Stimulated activated CD4-positive, alpha-beta T cell treated with anti-CD3 and anti-CD28 coated beads, Interleukin-12 subunit alpha, Interleukin-12 subunit beta, amount 100 ng/mL, for 4 hours (primary cell): ENCODE data around the gene CSTPP1.

Experiments
- DNase-seq: peaks from one replicate; pipeline ENCODE4 v3.0.0-alpha.2; 2020

CSTPP1 gene

DNA sequence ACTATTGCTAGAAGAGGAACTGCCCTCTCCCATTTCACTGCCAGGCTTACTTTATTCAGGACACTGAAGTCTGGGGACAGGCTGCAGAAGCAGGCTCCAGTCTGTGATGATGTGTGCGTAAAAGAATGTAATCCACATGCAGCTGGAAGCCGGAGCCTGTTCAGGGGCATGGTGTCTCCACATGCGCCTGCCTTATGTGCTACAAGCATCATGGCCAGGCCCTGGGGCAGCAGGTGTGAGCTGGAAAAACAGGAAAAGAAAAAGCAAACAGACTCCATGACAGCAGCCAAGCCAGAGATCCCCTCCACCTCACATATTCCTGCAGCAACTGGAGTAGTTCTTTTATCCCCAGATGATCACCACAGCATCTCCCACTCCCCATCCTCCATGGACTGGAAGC lies 206.8 kb downstream of the CSTPP1 start:
- no peak for DNase-seq

DNA sequence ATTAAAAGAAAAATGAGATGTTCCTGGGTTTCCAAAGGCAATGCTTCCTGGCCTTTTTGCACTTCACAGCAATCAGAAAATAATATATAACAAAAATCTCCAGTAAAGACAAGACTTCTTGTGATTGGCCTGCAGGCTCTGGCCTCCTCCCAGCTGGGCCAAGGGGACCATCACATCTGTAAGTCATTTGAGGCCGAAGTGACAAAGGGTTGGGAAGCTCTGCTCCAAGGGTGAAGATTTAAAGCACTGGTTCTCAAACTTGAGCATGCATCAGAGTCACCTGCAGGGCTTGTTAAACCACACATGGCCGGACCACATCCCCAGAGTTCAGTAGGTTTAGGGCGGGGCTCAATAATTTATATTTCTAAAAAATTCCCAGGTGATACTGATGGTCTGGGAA lies 208.0 kb downstream of the CSTPP1 start:
- DNase-seq: no peak

GRCh38 chr11:47147250-47147649 lies 210.7 kb downstream of the CSTPP1 start:
- no peak for DNase-seq

DNA sequence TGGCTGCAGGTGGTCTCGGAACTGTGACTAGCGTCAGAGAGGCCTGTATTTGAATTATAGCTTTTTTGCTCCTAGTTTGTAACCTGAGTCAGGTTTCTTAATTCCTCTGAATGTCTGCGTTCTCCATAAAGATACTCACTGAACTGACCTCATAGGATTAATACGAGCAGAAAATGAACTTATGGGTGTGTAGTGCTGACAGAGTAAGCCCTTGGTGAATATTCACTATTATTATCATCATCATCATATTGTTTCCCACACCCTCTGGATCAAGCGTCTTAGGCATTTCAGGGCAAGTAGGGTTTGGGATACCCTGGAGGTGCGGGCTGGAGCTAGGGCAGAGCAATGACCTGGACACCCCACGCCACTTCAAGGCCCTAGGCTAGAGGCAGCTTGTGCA lies 211.1 kb downstream of the CSTPP1 start:
- no peak for DNase-seq

DNA sequence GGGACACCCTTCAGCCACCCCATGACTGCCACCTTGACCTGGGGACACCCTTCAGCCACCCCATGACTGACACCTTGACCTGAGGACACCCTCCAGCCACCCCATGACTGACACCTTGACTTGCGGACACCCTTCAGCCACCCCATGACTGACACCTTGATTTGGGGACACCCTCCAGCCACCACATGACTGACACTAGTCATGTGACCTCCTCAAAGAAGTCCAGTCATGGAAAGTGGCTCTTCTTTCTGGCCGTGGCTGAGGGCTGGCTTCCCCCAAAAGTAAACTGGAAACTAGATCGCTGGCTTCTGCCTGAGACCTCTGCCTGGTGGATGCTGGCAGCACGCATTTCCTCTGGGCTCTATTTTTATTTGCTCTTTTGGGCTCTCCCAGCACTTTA lies 211.7 kb downstream of the CSTPP1 start:
- no peak for DNase-seq

GRCh38 chr11:47148903-47149531 lies 212.5 kb downstream of the CSTPP1 start:
- DNase-seq: no peak

GRCh38 chr11:47149782-47150181 lies 213.2 kb downstream of the CSTPP1 start:
- no peak for DNase-seq

DNA sequence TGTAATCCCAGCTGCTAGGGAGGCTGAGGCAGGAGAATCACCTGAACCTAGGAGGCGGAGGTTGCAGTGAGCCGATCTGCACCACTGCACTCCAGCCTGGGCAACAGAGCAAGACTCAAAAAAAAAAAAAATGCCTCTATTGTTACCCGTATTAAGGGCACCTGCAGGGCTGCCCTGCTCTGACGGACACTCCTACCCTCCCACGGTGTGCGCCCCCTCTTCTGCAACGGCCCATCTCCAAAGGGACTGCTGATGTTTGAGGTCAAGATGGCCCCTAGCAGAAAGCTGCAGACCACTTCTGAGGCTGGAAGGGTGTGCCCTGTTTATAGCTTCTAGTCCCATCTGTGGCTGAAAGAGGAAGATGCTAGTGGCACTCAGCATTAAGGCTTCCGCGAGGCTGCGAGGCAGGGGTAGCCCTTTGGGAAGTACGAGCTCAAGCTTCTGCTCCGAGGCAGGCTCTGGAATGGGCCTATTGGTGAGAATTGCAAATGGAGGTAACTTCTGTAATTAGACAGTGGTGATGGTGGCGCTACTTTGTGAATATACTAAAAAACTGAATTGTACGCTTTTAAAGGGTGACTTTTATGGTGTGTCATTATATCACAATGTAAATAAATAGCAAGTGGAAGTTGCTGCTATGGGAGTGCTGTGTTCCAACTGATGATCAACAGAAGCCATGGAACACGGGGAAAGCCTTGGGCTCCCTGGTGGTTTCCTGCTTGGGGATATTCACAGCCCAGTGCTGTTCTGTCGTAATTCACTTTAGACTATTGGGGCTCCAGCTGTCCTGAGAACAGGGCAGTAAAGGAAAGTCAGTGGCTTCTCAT lies 215.8 kb downstream of the CSTPP1 start:
- DNase-seq: no peak

GRCh38 chr11:47152953-47153950 lies 216.7 kb downstream of the CSTPP1 start:
- peak; percentile 47 for DNase-seq

- no peak for DNase-seq
These were observed 218.3 kb downstream of the CSTPP1 start for GRCh38 chr11:47154616-47155570.

GRCh38 chr11:47155879-47156278 lies 219.3 kb downstream of the CSTPP1 start:
- no peak for DNase-seq

DNA sequence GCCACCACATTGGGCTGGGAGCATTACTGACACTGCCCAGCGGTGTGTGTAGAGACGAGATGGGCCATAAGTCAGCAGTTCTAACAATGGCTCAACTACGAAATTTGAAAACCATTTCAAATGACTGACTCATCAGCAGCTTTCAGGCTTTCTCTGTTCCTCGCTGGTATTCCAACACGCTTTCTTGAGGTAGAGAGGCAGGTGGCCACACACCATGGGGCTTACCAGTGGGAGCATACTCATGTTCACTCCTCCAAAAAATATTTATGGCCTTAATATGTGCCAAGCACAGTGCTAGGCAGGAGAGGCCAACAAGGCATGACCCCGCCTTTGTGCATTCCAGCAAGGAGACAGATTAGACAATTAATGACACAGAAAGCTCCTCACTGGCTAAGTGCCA lies 219.8 kb downstream of the CSTPP1 start:
- DNase-seq: no peak

GRCh38 chr11:47156951-47157350 lies 220.4 kb downstream of the CSTPP1 start:
- DNase-seq: no peak

- DNase-seq: no peak
These were observed 221.2 kb downstream of the CSTPP1 start for GRCh38 chr11:47157805-47158204.

GRCh38 chr11:47158242-47158641 lies 221.7 kb downstream of the CSTPP1 start:
- no peak for DNase-seq

- DNase-seq: no peak
These were observed 224.2 kb downstream of the CSTPP1 start for GRCh38 chr11:47160753-47161133.

GRCh38 chr11:47161134-47161854 lies 224.7 kb downstream of the CSTPP1 start:
- DNase-seq: peak; percentile 51

GRCh38 chr11:47161890-47162289 lies 225.3 kb downstream of the CSTPP1 start:
- DNase-seq: no peak

DNA sequence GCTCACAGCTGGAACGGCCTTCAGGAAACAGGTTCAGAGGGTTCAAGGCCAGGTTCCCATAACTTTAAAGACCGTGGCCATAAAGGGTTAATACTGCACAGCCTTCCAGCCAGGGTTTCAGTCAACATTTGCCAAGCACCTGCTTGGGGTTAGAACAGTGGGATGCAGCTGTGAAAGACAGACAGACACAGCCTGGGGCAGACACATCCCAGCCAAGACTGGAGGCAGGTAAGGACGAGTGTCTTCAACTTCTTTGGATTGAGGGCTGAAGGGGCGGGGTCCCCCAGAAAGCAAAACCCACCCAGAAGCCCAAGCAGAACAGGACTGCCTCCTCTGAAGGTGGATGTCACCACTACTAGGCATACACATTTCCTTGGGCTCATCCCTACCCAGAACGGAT lies 225.9 kb downstream of the CSTPP1 start:
- no peak for DNase-seq

GRCh38 chr11:47163193-47163592 lies 226.6 kb downstream of the CSTPP1 start:
- no peak for DNase-seq

- no peak for DNase-seq
These were observed 227.3 kb downstream of the CSTPP1 start for GRCh38 chr11:47163898-47164297.
